OCI-LY7 (cell line): Measurements from ENCODE around the gene TOR2A. TPM values are rescaled to one million over a fixed set of nuclear protein-coding genes. Genes with fewer than 3 reads are reported as not detected.
A peak's percentile ranks its signal among the peaks of the same experiment; 100 is the strongest.

Experiments used
- BruUV-seq: library from RNA; stranded (reverse); fragments of 400-500 nt; replicated peaks from 2 replicates; lab custom pipeline; 2021; lab: Mats Ljungman, UMichigan
- CTCF ChIA-PET: fragments of 300-600 bp; sonication (Branson Sonifier 250); formaldehyde crosslinking; loops from one replicate; lab custom pipeline; 2022; ENCODE audit warnings: antibody characterized with exemption; ENCODE audit not compliant: unreplicated experiment; lab: Charles Lee
- POLR2A ChIA-PET: fragments of 300-600 bp; sonication (Branson Sonifier 250); formaldehyde crosslinking; loops from one replicate; lab custom pipeline; 2022; ENCODE audit warnings: antibody characterized with exemption; lab: Charles Lee
- DNase-seq: peaks from one replicate; pipeline ENCODE4 v3.0.0-alpha.2; 2015; ENCODE audit warnings: low spot score
- H2AFZ ChIP-seq: fragments of 200-600 bp; sonication (generic), shearing (Covaris generic); 2 replicates; pipeline ENCODE4 v1.6.1; 2014; ENCODE audit warnings: mild to moderate bottlenecking, antibody characterized with exemption, low read length, moderate library complexity
- H3K27ac ChIP-seq: fragments of 200-600 bp; sonication (generic); 2 replicates; pipeline ENCODE4 v1.5.1; 2014; ENCODE audit warnings: mixed run types, low read depth, mild to moderate bottlenecking, moderate library complexity, low read length, inconsistent platforms; ENCODE audit not compliant: poor library complexity, severe bottlenecking
- H3K36me3 ChIP-seq: fragments of 200-600 bp; sonication (generic); 2 replicates; pipeline ENCODE4 v1.6.1; 2014; ENCODE audit warnings: mild to moderate bottlenecking, antibody characterized with exemption, low read length, moderate library complexity, mixed read lengths; ENCODE audit not compliant: insufficient read depth
- H3K4me1 ChIP-seq: fragments of 200-600 bp; sonication (generic); 2 replicates; pipeline ENCODE4 v1.5.1; 2014; ENCODE audit warnings: mild to moderate bottlenecking, low read length; ENCODE audit not compliant: insufficient read depth, poor library complexity, severe bottlenecking
- H3K4me2 ChIP-seq: fragments of 200-600 bp; sonication (generic); 2 replicates; pipeline ENCODE4 v1.6.1; 2014; ENCODE audit warnings: mild to moderate bottlenecking, low read length
- H3K4me3 ChIP-seq: fragments of 200-600 bp; sonication (generic); 2 replicates; pipeline ENCODE4 v1.5.1; 2014; ENCODE audit warnings: mild to moderate bottlenecking, low read depth, low read length; ENCODE audit not compliant: poor library complexity, severe bottlenecking
- H3K79me2 ChIP-seq: fragments of 200-600 bp; sonication (generic); 2 replicates; pipeline ENCODE4 v1.6.1; 2016; ENCODE audit warnings: low read depth, mild to moderate bottlenecking, low read length, moderate library complexity, mixed read lengths; ENCODE audit not compliant: insufficient read depth
- H3K9me2 ChIP-seq: fragments of 200-600 bp; sonication (generic); 2 replicates; pipeline ENCODE4 v1.6.1; 2016; ENCODE audit warnings: mild to moderate bottlenecking, low read length, mixed read lengths; ENCODE audit not compliant: insufficient read depth
- H3K9me3 ChIP-seq: fragments of 200-600 bp; sonication (generic); 2 replicates; pipeline ENCODE4 v1.6.1; 2014; ENCODE audit warnings: mild to moderate bottlenecking, mixed run types, low read length, mixed read lengths
- H4K20me1 ChIP-seq: fragments of 200-600 bp; sonication (generic); 2 replicates; pipeline ENCODE4 v1.6.1; 2014; ENCODE audit warnings: mild to moderate bottlenecking, antibody characterized with exemption, low read length, moderate library complexity, mixed read lengths; ENCODE audit not compliant: insufficient read depth
- CTCF ChIP-seq: fragments of 200-600 bp; sonication (generic); conservative IDR thresholded peaks from 2 replicates; pipeline ENCODE4 v1.5.1; 2014; ENCODE audit warnings: mild to moderate bottlenecking, antibody characterized with exemption, low read length, moderate library complexity, mixed read lengths
- EZH2phosphoT487 ChIP-seq: fragments of 200-600 bp; sonication (generic); IDR thresholded peaks from 2 replicates; pipeline ENCODE4 v1.6.1; 2018; ENCODE audit warnings: low read depth, borderline replicate concordance, mild to moderate bottlenecking, mixed run types, antibody characterized with exemption, low read length, moderate library complexity, mixed read lengths
- intact Hi-C: fragments of 100-400 bp; cut with micrococcal nuclease; formaldehyde crosslinking; loops from one replicate; pipeline ENCODE4 v1.10.0; 2022; ENCODE audit not compliant: unreplicated experiment
- total RNA-seq, 2 experiments: library from RNA; depleted of rRNA in 1 of 2; stranded (reverse); fragments of >200 nt in 1 of 2; shearing (Covaris generic) in 1 of 2; gene quantifications; 2 replicates each; pipeline ENCODE4 v1.2.3, GENCODE V29; 2014 to 2022

Gene TOR2A
- total RNA-seq, 2 experiments from 2014 or later = 13.9 to 17.9 TPM

- Histone ChIP-seq H4K20me1 (no peaks in the 10 kb centered on the region; the same call in 1 of the 2 replicates), H3K4me3 (peak overlapping the region; percentile 72), H3K79me2 (no peaks in the 10 kb centered on the region), H3K9me2 (no peaks in the 10 kb centered on the region), H3K36me3 (no peaks in the 10 kb centered on the region), H3K4me1 (peaks cover 27% of the 10 kb centered on the region), H3K9me3 (no peaks in the 10 kb centered on the region), H2AFZ (peak overlapping the region; percentile 59), H3K27ac (no peak overlapping the region), H3K4me2 (peak overlapping the region; percentile 92)
- no TSS peak for BruUV-seq
- ChIA-PET POLR2A (interaction anchor here (0.6 to 1.1 kb wide), 3 partner anchors 10 to 66 kb away, joined by 3 read pairs; no protein-coding TSS in a partner anchor), CTCF (no interaction called here)
- TF ChIP-seq CTCF (no peak), EZH2phosphoT487 (no peak)
- DNase-seq = no peak
- intact Hi-C loops = no loop called here
Observed at GRCh38 chr9:127714951-127715469, 20.1 kb downstream of the TOR2A start.

GRCh38 chr9:127714020-127714750 lies 20.9 kb downstream of the TOR2A start:
- no peaks in the 10 kb centered on the region for H3K36me3 ChIP-seq
- H3K79me2 ChIP-seq = no peaks in the 10 kb centered on the region
- ChIA-PET POLR2A (interaction anchor here (1.1 kb wide), 1 partner anchor 15 kb away, joined by 3 read pairs; no protein-coding TSS in a partner anchor), CTCF (no interaction called here)
- TF ChIP-seq CTCF (no peak), EZH2phosphoT487 (no peak)
- H4K20me1 ChIP-seq = no peaks in the 10 kb centered on the region; the same call in 1 of the 2 replicates
- H3K9me3 ChIP-seq = no peaks in the 10 kb centered on the region
- DNase-seq = no peak
- intact Hi-C loops = no loop called here
- BruUV-seq = no TSS peak
- H3K4me3 ChIP-seq = peak overlapping the region; percentile 72
- H2AFZ ChIP-seq = no peak overlapping the region
- H3K4me1 ChIP-seq = peaks cover 19% of the 10 kb centered on the region
- no peaks in the 10 kb centered on the region for H3K9me2 ChIP-seq
- no peak overlapping the region for H3K27ac ChIP-seq
- peak overlapping the region; percentile 92 for H3K4me2 ChIP-seq

GRCh38 chr9:127712867-127713266 lies 22.2 kb downstream of the TOR2A start:
- no peak for TF ChIP-seq EZH2phosphoT487
- TF ChIP-seq CTCF = no peak
- no peak overlapping the region for H3K27ac ChIP-seq
- H3K36me3 ChIP-seq = no peaks in the 10 kb centered on the region
- intact Hi-C loops = no loop called here
- BruUV-seq = no TSS peak
- H3K9me2 ChIP-seq = no peaks in the 10 kb centered on the region
- H3K4me2 ChIP-seq = no peak overlapping the region
- POLR2A ChIA-PET = no interaction called here
- no peak overlapping the region for H2AFZ ChIP-seq
- no peak overlapping the region for H3K4me3 ChIP-seq
- H3K9me3 ChIP-seq = no peaks in the 10 kb centered on the region
- DNase-seq = no peak
- no peaks in the 10 kb centered on the region for H3K79me2 ChIP-seq
- H4K20me1 ChIP-seq = no peaks in the 10 kb centered on the region; the same call in 1 of the 2 replicates
- peaks cover 17% of the 10 kb centered on the region for H3K4me1 ChIP-seq
- CTCF ChIA-PET = no interaction called here
